Stimulated activated CD4-positive, alpha-beta T cell treated with anti-CD3 and anti-CD28 coated beads, Interleukin-2, amount 100 ng/mL, for 4 hours (primary cell): ENCODE results near the gene BICRAL.
"Not testable (repeated sequence)": the region's sequence is repeated elsewhere in the genome, so short reads cannot be mapped to it uniquely, and the experiment has no call there.

Experiments
- DNase-seq: peaks from one replicate; pipeline ENCODE4 v3.0.0-alpha.2; 2020; ENCODE audit warnings: low read depth

The BICRAL gene

GRCh38 chr6:42898891-42899361, 117.1 kb downstream of the BICRAL start:
- DNase-seq: peak; percentile 50

- DNase-seq: no peak
These were observed 118.0 kb downstream of the BICRAL start for GRCh38 chr6:42899871-42900270.

GRCh38 chr6:42901538-42901957, 119.7 kb downstream of the BICRAL start:
- peak; percentile 64 for DNase-seq

GRCh38 chr6:42902429-42903263, 120.8 kb downstream of the BICRAL start:
- DNase-seq: not testable (repeated sequence)

GRCh38 chr6:42904467-42904866, 122.6 kb downstream of the BICRAL start:
- no peak for DNase-seq

GRCh38 chr6:42907336-42907735, 125.5 kb downstream of the BICRAL start:
- DNase-seq: no peak

GRCh38 chr6:42909835-42910234, 128.0 kb downstream of the BICRAL start:
- DNase-seq: no peak

GRCh38 chr6:42911171-42912021, 129.5 kb downstream of the BICRAL start:
- no peak for DNase-seq

GRCh38 chr6:42914546-42914945, 132.7 kb downstream of the BICRAL start:
- DNase-seq: no peak

GRCh38 chr6:42915732-42916131, 133.9 kb downstream of the BICRAL start, which contains the start of gene PTCRA:
Gene PTCRA (plus strand): TSS chr6:42916053. CDS start chr6:42916070, 17 bp downstream.
- no peak for DNase-seq

GRCh38 chr6:42916288-42916687, 134.4 kb downstream of the BICRAL start:
- DNase-seq: no peak
